Activated naive CD4-positive, alpha-beta T cell treated with anti-CD3 and anti-CD28 coated beads for 36 hours (primary cell): ENCODE data around the gene ITGB1. TPM values are rescaled to one million over a fixed set of nuclear protein-coding genes. Genes with fewer than 3 reads are reported as not detected.

Source experiments
- CTCF ChIA-PET: fragments of 350-600 bp; sonication (Branson Sonifier 250); formaldehyde crosslinking; loops from one replicate; lab custom pipeline; 2021; ENCODE audit warnings: antibody characterized with exemption; lab: Charles Lee
- DNase-seq: peaks from one replicate; pipeline ENCODE4 v3.0.0-alpha.2; 2020
- H3K27ac Mint-ChIP-seq: one replicate; pipeline ENCODE4 v1.8.0; 2021; ENCODE audit warnings: mild to moderate bottlenecking, mixed read lengths
- H3K27me3 Mint-ChIP-seq: one replicate; pipeline ENCODE4 v1.8.0; 2021; ENCODE audit warnings: low read depth, mixed read lengths
- H3K36me3 Mint-ChIP-seq: one replicate; pipeline ENCODE4 v1.8.0; 2021; ENCODE audit warnings: low read depth, mixed read lengths
- H3K4me1 Mint-ChIP-seq: one replicate; pipeline ENCODE4 v1.8.0; 2021; ENCODE audit warnings: low read depth, mixed read lengths
- H3K4me3 Mint-ChIP-seq: one replicate; pipeline ENCODE4 v1.8.0; 2021; ENCODE audit warnings: mild to moderate bottlenecking, moderate library complexity, mixed read lengths
- H3K9me3 Mint-ChIP-seq: one replicate; pipeline ENCODE4 v1.8.0; 2021; ENCODE audit warnings: mixed read lengths
- intact Hi-C: fragments of 100-400 bp; cut with micrococcal nuclease; formaldehyde crosslinking; loops from one replicate; pipeline ENCODE4 v1.15.1; 2023
- total RNA-seq, 2 experiments: library from RNA; stranded (reverse); gene quantifications; one replicate each; pipeline ENCODE4 v1.2.3, GENCODE V29; 2021

The ITGB1 gene
- total RNA-seq, 2 experiments from 2014 or later, result 30.3 to 34.5 TPM

- Mint-ChIP-seq H3K36me3 (no peaks in the 10 kb centered on the region), H3K4me1 (peaks cover 31% of the 10 kb centered on the region), H3K4me3 (peak overlapping the region; percentile 84), H3K27me3 (peaks cover 10% of the 10 kb centered on the region), H3K9me3 (no peaks in the 10 kb centered on the region), H3K27ac (peak overlapping the region; percentile 89)
- intact Hi-C loops, result loop anchor here (1.0 to 10.0 kb wide), 9 partner anchors 21 to 902 kb away; partner anchors contain the start of genes CCDC7 and KIF5B
- DNase-seq, result peak; percentile 63
- CTCF ChIA-PET, result interaction anchor here (0.7 to 1.1 kb wide), 3 partner anchors 14 to 89 kb away, joined by 3 to 5 read pairs (median 3); no protein-coding TSS in a partner anchor
These were observed 1.2 kb upstream of the ITGB1 start for GRCh38 chr10:32959006-32959920.

- Mint-ChIP-seq H3K36me3 (no peaks in the 10 kb centered on the region), H3K9me3 (no peaks in the 10 kb centered on the region), H3K27me3 (peaks cover 10% of the 10 kb centered on the region), H3K27ac (peak overlapping the region; percentile 50), H3K4me1 (peaks cover 48% of the 10 kb centered on the region), H3K4me3 (peak overlapping the region; percentile 72)
- CTCF ChIA-PET, result interaction anchor here (0.6 to 1.3 kb wide), 2 partner anchors 24 to 808 kb away, joined by 3 to 8 read pairs; no protein-coding TSS in a partner anchor
- DNase-seq, result peak; percentile 44
- intact Hi-C loops, result loop anchor here (1.0 to 10.0 kb wide), 10 partner anchors 8 to 900 kb away; partner anchors contain the start of genes CCDC7 and KIF5B
These were observed 517 bp downstream of the ITGB1 start for GRCh38 chr10:32957341-32958084.

- Mint-ChIP-seq H3K4me3 (peak overlapping the region; percentile 72), H3K27ac (no peak overlapping the region), H3K27me3 (peaks cover 10% of the 10 kb centered on the region), H3K36me3 (no peaks in the 10 kb centered on the region), H3K9me3 (no peaks in the 10 kb centered on the region), H3K4me1 (peaks cover 47% of the 10 kb centered on the region)
- CTCF ChIA-PET, result interaction anchor here (0.5 to 1.3 kb wide), 3 partner anchors 24 to 306 kb away, joined by 3 to 8 read pairs (median 5); no protein-coding TSS in a partner anchor
- no peak for DNase-seq
- intact Hi-C loops, result loop anchor here (1.0 to 10.0 kb wide), 4 partner anchors 7 to 899 kb away; partner anchors contain the start of genes CCDC7 and KIF5B
These were observed 1.4 kb downstream of the ITGB1 start for GRCh38 chr10:32956365-32957197.

- intact Hi-C loops, result loop anchor here (5.0 to 10.0 kb wide), 3 partner anchors 158 to 898 kb away; partner anchors contain the start of genes CCDC7 and KIF5B
- CTCF ChIA-PET, result interaction anchor here (0.5 to 1.3 kb wide), 2 partner anchors 25 to 207 kb away, joined by 5 to 8 read pairs; no protein-coding TSS in a partner anchor
- H3K27me3 Mint-ChIP-seq, result peaks cover 8% of the 10 kb centered on the region
- no peak overlapping the region for H3K27ac Mint-ChIP-seq
- H3K36me3 Mint-ChIP-seq, result no peaks in the 10 kb centered on the region
- no peaks in the 10 kb centered on the region for H3K9me3 Mint-ChIP-seq
- peaks cover 51% of the 10 kb centered on the region for H3K4me1 Mint-ChIP-seq
- no peak for DNase-seq
- H3K4me3 Mint-ChIP-seq, result no peak overlapping the region
These were observed 2.2 kb downstream of the ITGB1 start for GRCh38 chr10:32955790-32956189.

- intact Hi-C loops, result loop anchor here (5.0 to 10.0 kb wide), 3 partner anchors 158 to 898 kb away; partner anchors contain the start of genes CCDC7 and KIF5B
- H3K4me3 Mint-ChIP-seq, result no peak overlapping the region
These were observed 2.7 kb downstream of the ITGB1 start for GRCh38 chr10:32955299-32955772.

GRCh38 chr10:32954545-32955298, 3.3 kb downstream of the ITGB1 start:
- Mint-ChIP-seq H3K9me3 (no peaks in the 10 kb centered on the region), H3K4me3 (no peak overlapping the region), H3K27ac (no peak overlapping the region), H3K27me3 (peaks cover under 1% of the 10 kb centered on the region), H3K4me1 (peaks cover 61% of the 10 kb centered on the region), H3K36me3 (no peaks in the 10 kb centered on the region)
- CTCF ChIA-PET, result no interaction called here
- intact Hi-C loops, result loop anchor here (5.0 to 10.0 kb wide), 3 partner anchors 157 to 897 kb away; partner anchors contain the start of genes CCDC7 and KIF5B
- DNase-seq, result no peak

More at GRCh38 chr10:32955299-32955772, 2.7 kb downstream of the ITGB1 start:
- H3K27me3 Mint-ChIP-seq, result peaks cover 7% of the 10 kb centered on the region
- CTCF ChIA-PET, result no interaction called here
- DNase-seq, result no peak
- no peaks in the 10 kb centered on the region for H3K36me3 Mint-ChIP-seq
- H3K27ac Mint-ChIP-seq, result no peak overlapping the region
- H3K4me1 Mint-ChIP-seq, result peaks cover 56% of the 10 kb centered on the region
- H3K9me3 Mint-ChIP-seq, result no peaks in the 10 kb centered on the region

- no peaks in the 10 kb centered on the region for H3K36me3 Mint-ChIP-seq
- no peaks in the 10 kb centered on the region for H3K27me3 Mint-ChIP-seq
- H3K4me3 Mint-ChIP-seq, result no peak overlapping the region
- DNase-seq, result no peak
- CTCF ChIA-PET, result no interaction called here
- peaks cover 58% of the 10 kb centered on the region for H3K4me1 Mint-ChIP-seq
- intact Hi-C loops, result loop anchor here (10.0 kb wide), 1 partner anchor 509 kb away; the partner anchor contains the start of gene CCDC7
- H3K27ac Mint-ChIP-seq, result no peak overlapping the region
- no peaks in the 10 kb centered on the region for H3K9me3 Mint-ChIP-seq
These were observed 4.0 kb downstream of the ITGB1 start for GRCh38 chr10:32954080-32954479.

- Mint-ChIP-seq H3K4me1 (peaks cover 60% of the 10 kb centered on the region), H3K27ac (no peak overlapping the region)
These were observed 4.6 kb downstream of the ITGB1 start for GRCh38 chr10:32953277-32953927.

GRCh38 chr10:32952541-32953276, 5.3 kb downstream of the ITGB1 start:
- H3K9me3 Mint-ChIP-seq, result no peaks in the 10 kb centered on the region
- no peaks in the 10 kb centered on the region for H3K36me3 Mint-ChIP-seq
- H3K27me3 Mint-ChIP-seq, result no peaks in the 10 kb centered on the region
- no peak overlapping the region for H3K27ac Mint-ChIP-seq
- DNase-seq, result no peak
- no peak overlapping the region for H3K4me3 Mint-ChIP-seq
- CTCF ChIA-PET, result interaction anchor here (0.6 kb wide), 1 partner anchor 1301 kb away, joined by 3 read pairs; no protein-coding TSS in a partner anchor
- intact Hi-C loops, result loop anchor here (10.0 kb wide), 1 partner anchor 508 kb away; the partner anchor contains the start of gene CCDC7
- peaks cover 64% of the 10 kb centered on the region for H3K4me1 Mint-ChIP-seq

More at GRCh38 chr10:32953277-32953927, 4.6 kb downstream of the ITGB1 start:
- CTCF ChIA-PET, result no interaction called here
- H3K36me3 Mint-ChIP-seq, result no peaks in the 10 kb centered on the region
- DNase-seq, result no peak
- H3K9me3 Mint-ChIP-seq, result no peaks in the 10 kb centered on the region
- intact Hi-C loops, result loop anchor here (10.0 kb wide), 1 partner anchor 509 kb away; the partner anchor contains the start of gene CCDC7
- H3K4me3 Mint-ChIP-seq, result no peak overlapping the region
- H3K27me3 Mint-ChIP-seq, result no peaks in the 10 kb centered on the region
